Mesenchymal stem cell (in vitro differentiated cells and primary cell): ENCODE measurements around the gene SPSB1.
A peak's percentile ranks its signal among the peaks of the same experiment; 100 is the strongest.

Experiments used
- DNase-seq: peaks from one replicate; pipeline ENCODE4 v3.0.0-alpha.2; 2013
- H2AFZ ChIP-seq: one replicate; pipeline ENCODE4 v1.6.1; 2013; ENCODE audit warnings: low read depth, mild to moderate bottlenecking, control low read depth, inconsistent platforms, low read length, moderate library complexity
- H2AK5ac ChIP-seq: 2 replicates; pipeline ENCODE4 v1.6.1; 2013; ENCODE audit warnings: low read length, moderate library complexity, mild to moderate bottlenecking, inconsistent platforms; ENCODE audit not compliant: severe bottlenecking
- H2BK120ac ChIP-seq: one replicate; pipeline ENCODE4 v1.6.1; 2013; ENCODE audit warnings: low read depth, mild to moderate bottlenecking, inconsistent platforms, low read length, moderate library complexity
- H2BK12ac ChIP-seq, 2 experiments: one replicate each; pipeline ENCODE4 v1.6.1; 2013; ENCODE audit warnings: inconsistent platforms in 2 of 2, low read length in 2 of 2, mild to moderate bottlenecking in 2 of 2, moderate library complexity in 2 of 2, control low read depth in 1 of 2
- H2BK15ac ChIP-seq: one replicate; pipeline ENCODE4 v1.6.1; 2013; ENCODE audit warnings: mild to moderate bottlenecking, low read depth, inconsistent platforms; ENCODE audit not compliant: poor library complexity, severe bottlenecking
- H2BK5ac ChIP-seq: 2 replicates; pipeline ENCODE4 v1.6.1; 2013; ENCODE audit warnings: low read depth, mild to moderate bottlenecking, low read length, control low read depth, inconsistent platforms; ENCODE audit not compliant: poor library complexity, severe bottlenecking
- H3K14ac ChIP-seq, 2 experiments: one replicate each; pipeline ENCODE4 v1.6.1; 2013; ENCODE audit warnings: inconsistent platforms in 2 of 2, low read length in 2 of 2, control low read depth in 1 of 2, mild to moderate bottlenecking in 1 of 2, moderate library complexity in 1 of 2
- H3K18ac ChIP-seq, 2 experiments: one replicate each; pipeline ENCODE4 v1.6.1; 2013; ENCODE audit warnings: inconsistent platforms in 2 of 2, low read length in 2 of 2, control low read depth in 1 of 2, low read depth in 1 of 2, mild to moderate bottlenecking in 1 of 2
- H3K23ac ChIP-seq, 2 experiments: one replicate each; pipeline ENCODE4 v1.6.1; 2013; ENCODE audit warnings: inconsistent platforms in 2 of 2, low read length in 2 of 2, mild to moderate bottlenecking in 2 of 2, moderate library complexity in 2 of 2, control low read depth in 1 of 2
- H3K27ac ChIP-seq: 2 replicates; pipeline ENCODE4 v1.5.1; 2013; ENCODE audit warnings: mild to moderate bottlenecking, moderate library complexity, low read length, control low read depth, inconsistent platforms; ENCODE audit not compliant: poor library complexity, severe bottlenecking
- H3K27me3 ChIP-seq, 2 experiments: 2 replicates each; pipeline versions ENCODE4 v1.6.1 to v1.7.0; 2013; ENCODE audit warnings: low read length in 2 of 2, mild to moderate bottlenecking in 2 of 2, moderate library complexity in 2 of 2, control low read depth in 1 of 2, inconsistent platforms in 1 of 2; ENCODE audit not compliant: control insufficient read depth in 1 of 2, insufficient read depth in 1 of 2
- H3K36me3 ChIP-seq, 2 experiments: 2 replicates each; pipeline versions ENCODE4 v1.6.1 to v1.7.0; 2013; ENCODE audit warnings: low read length in 2 of 2, control low read depth in 1 of 2, inconsistent platforms in 1 of 2, low read depth in 1 of 2, mild to moderate bottlenecking in 1 of 2; ENCODE audit not compliant: insufficient read depth in 2 of 2, control insufficient read depth in 1 of 2
- H3K4ac ChIP-seq, 2 experiments: one replicate each; pipeline ENCODE4 v1.6.1; 2013; ENCODE audit warnings: inconsistent platforms in 2 of 2, low read length in 2 of 2, mild to moderate bottlenecking in 2 of 2, moderate library complexity in 2 of 2, control low read depth in 1 of 2, low read depth in 1 of 2
- H3K4me1 ChIP-seq: 2 replicates; pipeline ENCODE4 v1.6.1; 2013; ENCODE audit warnings: low read depth, low read length, control low read depth; ENCODE audit not compliant: control insufficient read depth, insufficient read depth
- H3K4me2 ChIP-seq: 2 replicates; pipeline ENCODE4 v1.6.1; 2013; ENCODE audit warnings: low read length, mild to moderate bottlenecking, inconsistent platforms; ENCODE audit not compliant: poor library complexity, severe bottlenecking
- H3K4me3 ChIP-seq, 2 experiments: 2 replicates each; pipeline versions ENCODE4 v1.5.1 to v1.7.0; 2013; ENCODE audit warnings: low read length in 2 of 2, mild to moderate bottlenecking in 2 of 2, control low read depth in 1 of 2, low read depth in 1 of 2; ENCODE audit not compliant: insufficient read depth in 1 of 2
- H3K79me1 ChIP-seq: replicated peaks from 2 replicates; pipeline ENCODE4 v1.6.1; 2013; ENCODE audit warnings: mild to moderate bottlenecking, control low read depth, low read length, inconsistent platforms; ENCODE audit not compliant: poor library complexity, severe bottlenecking
- H3K9ac ChIP-seq: 2 replicates; pipeline ENCODE4 v1.7.0; 2013; ENCODE audit warnings: mild to moderate bottlenecking, low read length, moderate library complexity
- H3K9me3 ChIP-seq: 2 replicates; pipeline ENCODE4 v1.7.0; 2013; ENCODE audit warnings: mild to moderate bottlenecking, low read length; ENCODE audit not compliant: control insufficient read depth
- H4K8ac ChIP-seq: one replicate; pipeline ENCODE4 v1.6.1; 2013; ENCODE audit warnings: inconsistent platforms, mild to moderate bottlenecking, low read length, moderate library complexity
- H4K91ac ChIP-seq: one replicate; pipeline ENCODE4 v1.6.1; 2013; ENCODE audit warnings: mild to moderate bottlenecking, low read length, inconsistent platforms
- whole genome bisulfite sequencing: methylation state at CpG from one replicate; pipeline ENCODE4 v1.1.7; 2013; ENCODE audit warnings: mixed read lengths; 5-methylcytosine and 5-hydroxymethylcytosine counted together

Gene SPSB1

DNA sequence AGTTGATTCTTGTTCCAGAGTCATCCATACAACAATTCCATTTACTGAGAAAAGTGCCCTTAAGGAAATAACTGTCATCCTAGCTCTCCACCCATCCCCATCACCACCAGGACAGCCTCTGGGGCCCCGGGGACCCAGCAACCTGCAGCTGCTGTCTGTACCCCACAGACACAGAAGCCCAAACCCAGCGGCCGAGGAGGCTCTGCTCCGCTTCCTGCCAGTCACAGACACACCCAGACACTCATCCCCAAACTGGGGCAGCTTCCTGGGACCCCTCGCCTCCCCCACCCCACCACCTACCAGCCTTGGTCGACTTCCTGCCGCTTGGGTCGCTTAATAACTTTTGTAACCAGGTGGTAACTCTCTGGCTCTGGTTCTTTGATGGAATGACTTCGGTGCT lies 125.0 kb downstream of the SPSB1 start:
- peaks cover 0 to 33% of the 10 kb centered on the region in 2 experiments for H3K27me3 ChIP-seq
- peak overlapping the region in 1 of 2 experiments; percentile 39 for H2BK12ac ChIP-seq
- no peak overlapping the region for H3K4me2 ChIP-seq
- no peak overlapping the region for H2AK5ac ChIP-seq
- H3K9ac ChIP-seq: no peak overlapping the region
- H4K8ac ChIP-seq: no peak overlapping the region
- no peak overlapping the region for H3K4ac ChIP-seq
- 84% methylated on average over 9 of the region's 9 CpGs for WGBS
- H3K27ac ChIP-seq: no peak overlapping the region
- no peak overlapping the region for H2BK120ac ChIP-seq
- H3K36me3 ChIP-seq: no peaks in the 10 kb centered on the region
- no peak overlapping the region for H2BK15ac ChIP-seq
- H3K18ac ChIP-seq: no peak overlapping the region
- no peak overlapping the region for H4K91ac ChIP-seq
- no peak overlapping the region for H3K4me3 ChIP-seq
- H3K79me1 ChIP-seq: no peaks in the 10 kb centered on the region
- no peaks in the 10 kb centered on the region for H3K9me3 ChIP-seq
- H2BK5ac ChIP-seq: no peak overlapping the region
- DNase-seq: no peak
- H3K23ac ChIP-seq: no peak overlapping the region
- no peak overlapping the region for H3K14ac ChIP-seq
- peaks cover 15% of the 10 kb centered on the region for H3K4me1 ChIP-seq
- H2AFZ ChIP-seq: no peak overlapping the region

- H3K27me3 ChIP-seq: peaks cover 0 to 42% of the 10 kb centered on the region in 2 experiments
- 88% methylated on average over 4 of the region's 7 CpGs for WGBS
- H3K4me2 ChIP-seq: no peak overlapping the region
- H3K79me1 ChIP-seq: no peaks in the 10 kb centered on the region
- no peak overlapping the region for H3K27ac ChIP-seq
- H3K14ac ChIP-seq: peak overlapping the region in 1 of 2 experiments; percentile 35
- no peak overlapping the region for H2AFZ ChIP-seq
- H3K9me3 ChIP-seq: no peaks in the 10 kb centered on the region
- H2BK15ac ChIP-seq: no peak overlapping the region
- H2BK5ac ChIP-seq: no peak overlapping the region
- H3K4me1 ChIP-seq: peaks cover 5% of the 10 kb centered on the region
- peak overlapping the region; percentile 72 for H4K8ac ChIP-seq
- peak overlapping the region in 1 of 2 experiments; percentile 14 for H3K4me3 ChIP-seq
- no peak overlapping the region for H3K23ac ChIP-seq
- no peaks in the 10 kb centered on the region for H3K36me3 ChIP-seq
- no peak overlapping the region for H3K4ac ChIP-seq
- H2AK5ac ChIP-seq: peak overlapping the region; percentile 44
- peak overlapping the region in 1 of 2 experiments; percentile 29 for H2BK12ac ChIP-seq
- peak overlapping the region; percentile 89 for H4K91ac ChIP-seq
- peak overlapping the region in 1 of 2 experiments; percentile 18 for H3K18ac ChIP-seq
- no peak overlapping the region for H2BK120ac ChIP-seq
- DNase-seq: no peak
- no peak overlapping the region for H3K9ac ChIP-seq
Measured at GRCh38 chr1:9418851-9419250, 126.2 kb downstream of the SPSB1 start.
